Heart right ventricle (tissue), 16 donors: Measurements from ENCODE around the gene VARS2. TPM values are rescaled to one million over a fixed set of nuclear protein-coding genes. Genes with fewer than 3 reads are reported as not detected.

Experiments
- ATAC-seq, 8 donors: fragments of 200-7000 bp; cut with Tn5 transposase; one replicate each; pipeline ENCODE4 v1.9.1; 2020; ENCODE audit warnings: mild to moderate bottlenecking in 8 of 8, moderate library complexity in 8 of 8, moderate number of reproducible peaks in 1 of 8
- DNase-seq, 2 donors: peaks; one replicate each; pipeline ENCODE4 v3.0.0-alpha.2; 2020
- H3K27ac ChIP-seq, 10 donors: fragments of 200-600 bp; sonication (generic) in 2 of 10; one replicate each; pipeline versions ENCODE4 v1.5.0 to v1.8.0; 2020 to 2022; ENCODE audit warnings: mild to moderate bottlenecking in 3 of 10
- H3K27me3 ChIP-seq, 7 donors: fragments of 200-600 bp; one replicate each; pipeline ENCODE4 v1.8.0; 2021 to 2022; ENCODE audit warnings: mild to moderate bottlenecking in 2 of 7
- H3K36me3 ChIP-seq, 9 donors: fragments of 200-600 bp; sonication (generic) in 1 of 9; one replicate each; pipeline versions ENCODE4 v1.5.0 to v1.8.0; 2020 to 2022; ENCODE audit warnings: mild to moderate bottlenecking in 2 of 9
- H3K4me1 ChIP-seq, 9 donors: fragments of 200-600 bp; sonication (generic) in 1 of 9; one replicate each; pipeline versions ENCODE4 v1.5.0 to v1.8.0; 2020 to 2022; ENCODE audit warnings: mild to moderate bottlenecking in 4 of 9
- H3K4me3 ChIP-seq, 10 donors: fragments of 200-600 bp; sonication (generic) in 2 of 10; one replicate each; pipeline versions ENCODE4 v1.5.0 to v1.8.0; 2020 to 2022; ENCODE audit warnings: mild to moderate bottlenecking in 7 of 10, moderate library complexity in 2 of 10
- H3K9me3 ChIP-seq, 11 donors: fragments of 200-600 bp in 10 of 11; sonication (generic) in 2 of 11; one replicate each; pipeline versions ENCODE4 v1.5.0 to v1.8.0; 2013 to 2022; ENCODE audit warnings: mild to moderate bottlenecking in 2 of 11, control low read depth in 1 of 11, moderate library complexity in 1 of 11
- WGBS, 2 donors: extraction: QIAGEN DNeasy Blood & Tissue Kit; methylation state at CpG; one replicate each; pipeline ENCODE4 v1.1.7; 2013; ENCODE audit warnings: inconsistent platforms in 1 of 2; 5-methylcytosine and 5-hydroxymethylcytosine counted together
- intact Hi-C, 10 donors: fragments of 100-400 bp; cut with DNase I; formaldehyde crosslinking; loops; one replicate each; pipeline versions ENCODE4 v1.11.1 to v1.14.2; 2022
- polyA plus RNA-seq, 2 donors: library from polyadenylated mRNA; stranded (reverse); fragments of 200-250 nt; gene quantifications; one replicate each; pipeline ENCODE4 v1.2.3, GENCODE V29; 2013
- total RNA-seq, 10 donors: library from RNA; stranded (reverse); fragmentation: NEBNext Ultra II Directional in 3 of 10; extraction: Animal tissue kit (Norgen Biotek cat#: 25700) in 3 of 10; gene quantifications; one replicate each; pipeline versions ENCODE4 v1.2.1 to v1.2.4, GENCODE V29; 2021 to 2023
- TF ChIP-seq, protein P1 (sequence below), 9 donors: fragments of 200-600 bp; sonication (generic) in 2 of 9; IDR thresholded peaks; one replicate each; pipeline versions ENCODE4 v1.5.0 to v1.8.0; 2021 to 2022; ENCODE audit warnings: antibody characterized with exemption in 9 of 9, mild to moderate bottlenecking in 5 of 9, moderate library complexity in 1 of 9
- donor health status: Arrhythmogenic right ventricular cardiomyopathy.
- donor health status: ischemic (EF 13 %, LVEDD 7.1; RV severe dilation, severe dysfunction).
- donor health status: healthy with polysubstance abuse.
- donor health status: DM: no; HTN: yes; CAD: no.
- donor health status: DM: no; HTN: no; CAD: no.
- donor health status: ischemic (EF 25% LVEDD 6.9; RV normal size, moderate dysfunction).
- donor health status: ischemic (EF 25% LVEDD 5.7; RV mildly dilated, moderate dysfunction).
- donor health status: healthy.
- donor health status: DM: yes; HTN: yes; CAD: no.
- donor health status: Ischemic cardiomyopathy.
- donor health status: ischemic (EF 35%, LVEDD 5.7; RV mildly dilated, moderate dysfunction).
- donor health status: nonischemic (EF 11% LVEDD 7.7; RV severe dilation, severe dysfunction).
- donor health status: DM: yes; HTN: yes; CAD: no.
- donor health status: PGD.
- donor health status: ischemic (EF 29% LVEDD 5.4; RV normal size, mild dysfunction).
- donor health status: nonischemic (EF 23%, LVEDD 6.1; RV moderate dilation, normal function).

VARS2 gene
- total and polyA plus RNA-seq, 12 donors, result 9.3 to 28.4 (median 22.5) TPM

DNA sequence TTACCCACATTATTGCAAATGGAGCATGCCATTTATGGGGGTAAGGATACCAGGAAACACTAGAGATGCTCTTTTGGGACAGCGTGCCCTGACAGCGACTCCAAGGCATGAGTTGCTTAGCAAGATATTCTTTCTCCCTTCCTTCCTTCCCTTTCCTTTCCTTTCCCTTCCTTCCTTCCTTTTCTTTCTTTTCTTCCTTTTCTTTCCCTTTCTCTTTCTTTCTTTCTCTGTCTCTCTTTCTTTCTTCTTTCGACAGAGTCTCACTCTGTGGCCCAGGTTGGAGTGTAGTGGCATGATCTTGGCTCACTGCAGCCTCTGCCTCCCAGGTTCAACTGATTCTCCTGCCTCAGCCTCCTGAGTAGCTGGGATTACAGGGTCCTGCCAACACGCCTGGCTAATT lies 30.0 kb downstream of the VARS2 start:
- H3K27ac ChIP-seq, result no peak overlapping the region
- TF ChIP-seq, protein P1, sequence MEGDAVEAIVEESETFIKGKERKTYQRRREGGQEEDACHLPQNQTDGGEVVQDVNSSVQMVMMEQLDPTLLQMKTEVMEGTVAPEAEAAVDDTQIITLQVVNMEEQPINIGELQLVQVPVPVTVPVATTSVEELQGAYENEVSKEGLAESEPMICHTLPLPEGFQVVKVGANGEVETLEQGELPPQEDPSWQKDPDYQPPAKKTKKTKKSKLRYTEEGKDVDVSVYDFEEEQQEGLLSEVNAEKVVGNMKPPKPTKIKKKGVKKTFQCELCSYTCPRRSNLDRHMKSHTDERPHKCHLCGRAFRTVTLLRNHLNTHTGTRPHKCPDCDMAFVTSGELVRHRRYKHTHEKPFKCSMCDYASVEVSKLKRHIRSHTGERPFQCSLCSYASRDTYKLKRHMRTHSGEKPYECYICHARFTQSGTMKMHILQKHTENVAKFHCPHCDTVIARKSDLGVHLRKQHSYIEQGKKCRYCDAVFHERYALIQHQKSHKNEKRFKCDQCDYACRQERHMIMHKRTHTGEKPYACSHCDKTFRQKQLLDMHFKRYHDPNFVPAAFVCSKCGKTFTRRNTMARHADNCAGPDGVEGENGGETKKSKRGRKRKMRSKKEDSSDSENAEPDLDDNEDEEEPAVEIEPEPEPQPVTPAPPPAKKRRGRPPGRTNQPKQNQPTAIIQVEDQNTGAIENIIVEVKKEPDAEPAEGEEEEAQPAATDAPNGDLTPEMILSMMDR (IDR thresholded peaks at IDR 0.05), result no peak
- DNase-seq, result no peak
- WGBS, 2 donors, result 90 to 91% methylated on average over 4 of the region's 4 CpGs
- H3K4me1 ChIP-seq, result peaks cover 0 to 13% (median 7%) of the 10 kb centered on the region in 9 donors
- H3K36me3 ChIP-seq, result no peaks in the 10 kb centered on the region
- intact Hi-C loops, result loop anchor here in 2 of 10 donors (5.0 to 10.0 kb wide), 2 partner anchors 98 to 101 kb away; no protein-coding TSS in a partner anchor
- H3K4me3 ChIP-seq, result no peak overlapping the region
- no peak for ATAC-seq
- H3K27me3 ChIP-seq, result peaks cover 0 to 36% (median 3%) of the 10 kb centered on the region in 7 donors
- no peaks in the 10 kb centered on the region for H3K9me3 ChIP-seq

DNA sequence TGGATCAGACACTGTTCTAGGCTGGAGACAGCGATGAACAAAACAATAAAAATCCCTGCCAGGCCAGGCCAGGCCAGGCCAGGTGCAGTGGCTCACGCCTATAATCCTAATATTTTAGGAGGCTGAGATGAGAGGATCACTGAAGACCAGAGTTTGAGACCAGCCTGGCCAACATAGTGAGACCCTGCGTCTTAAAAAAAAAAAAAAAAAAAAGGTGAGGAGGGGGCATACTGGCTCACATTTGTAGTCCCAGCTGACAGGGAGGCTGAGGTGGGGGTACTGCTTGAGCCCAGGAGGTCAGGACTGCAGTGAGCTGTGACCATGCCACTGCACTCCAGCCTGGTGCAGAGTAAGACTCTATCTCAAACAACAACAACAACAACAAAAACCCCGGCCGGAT lies 31.2 kb downstream of the VARS2 start:
- intact Hi-C loops, result loop anchor here in 2 of 10 donors (5.0 to 10.0 kb wide), 2 partner anchors 97 to 100 kb away; no protein-coding TSS in a partner anchor
- ATAC-seq (no peak), DNase-seq (no peak)
- Histone ChIP-seq H3K4me3 (no peak overlapping the region), H3K27me3 (peaks cover 0 to 36% (median 0%) of the 10 kb centered on the region in 7 donors), H3K4me1 (peaks cover 0 to 13% (median 7%) of the 10 kb centered on the region in 9 donors), H3K27ac (no peak overlapping the region), H3K9me3 (no peaks in the 10 kb centered on the region), H3K36me3 (no peaks in the 10 kb centered on the region)
- TF ChIP-seq, protein P1 (IDR thresholded peaks at IDR 0.05), result no peak
- 81 to 82% methylated on average over 5 of the region's 5 CpGs for WGBS, 2 donors

DNA sequence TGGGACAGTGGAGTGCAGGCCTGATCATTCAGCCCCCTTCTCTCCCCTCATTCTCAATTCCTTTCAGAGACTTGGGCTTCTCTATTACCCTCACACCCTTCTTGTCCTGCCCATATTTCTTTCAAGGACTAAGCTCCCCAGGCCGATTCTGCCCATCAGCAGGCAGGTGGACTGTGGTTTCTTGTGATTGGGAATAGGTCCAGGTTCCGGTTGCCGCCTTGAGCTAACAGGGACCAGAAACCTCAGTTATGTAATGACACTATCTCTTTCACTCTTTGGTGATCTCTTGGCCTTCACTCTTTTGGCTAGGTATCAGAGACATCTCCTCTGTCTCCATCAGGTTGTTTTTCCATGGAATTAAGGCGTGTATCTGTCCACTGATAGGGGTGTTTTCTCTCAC lies 33.2 kb downstream of the VARS2 start:
- H3K36me3 ChIP-seq, result no peaks in the 10 kb centered on the region
- no peaks in the 10 kb centered on the region for H3K9me3 ChIP-seq
- TF ChIP-seq, protein P1 (IDR thresholded peaks at IDR 0.05), result no peak
- H3K27ac ChIP-seq, result no peak overlapping the region
- intact Hi-C loops, result loop anchor here in 2 of 10 donors (5.0 to 10.0 kb wide), 2 partner anchors 95 to 98 kb away; no protein-coding TSS in a partner anchor
- no peak overlapping the region for H3K4me3 ChIP-seq
- ATAC-seq, result no peak
- no peak for DNase-seq
- peaks cover 0 to 10% (median 6%) of the 10 kb centered on the region in 9 donors for H3K4me1 ChIP-seq
- WGBS, 2 donors, result 79 to 88% methylated on average over 4 of the region's 4 CpGs
- H3K27me3 ChIP-seq, result peaks cover 0 to 41% (median 0%) of the 10 kb centered on the region in 7 donors

DNA sequence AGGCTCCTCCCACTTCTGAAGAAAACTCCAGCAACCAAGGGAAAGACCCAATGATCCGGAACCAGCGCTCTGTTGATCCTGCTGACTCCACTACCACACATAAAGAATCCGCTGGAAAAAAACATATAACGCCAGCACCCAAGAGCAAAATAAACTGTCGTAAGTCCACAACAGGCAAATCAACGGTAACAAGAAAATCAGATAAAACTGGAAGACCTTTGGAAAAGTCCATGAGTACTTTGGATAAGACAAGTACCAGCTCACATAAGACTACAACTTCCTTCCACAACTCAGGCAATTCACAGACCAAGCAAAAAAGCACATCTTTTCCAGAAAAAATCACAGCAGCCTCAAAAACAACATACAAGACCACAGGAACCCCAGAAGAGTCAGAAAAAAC lies 34.8 kb downstream of the VARS2 start:
- Histone ChIP-seq H3K27me3 (peaks cover 0 to 37% (median 0%) of the 10 kb centered on the region in 7 donors), H3K4me3 (no peak overlapping the region), H3K4me1 (no peaks in the 10 kb centered on the region), H3K27ac (no peak overlapping the region), H3K9me3 (no peaks in the 10 kb centered on the region), H3K36me3 (no peaks in the 10 kb centered on the region)
- TF ChIP-seq, protein P1 (IDR thresholded peaks at IDR 0.05), result no peak
- 94 to 96% methylated on average over 6 of the region's 6 CpGs for WGBS, 2 donors
- ATAC-seq, result no peak
- no peak for DNase-seq
- intact Hi-C loops, result loop anchor here in 2 of 10 donors (5.0 to 10.0 kb wide), 2 partner anchors 93 to 96 kb away; no protein-coding TSS in a partner anchor
